ENCODE measurements around the gene NECAB3. TPM values are rescaled to one million over a fixed set of nuclear protein-coding genes. Genes with fewer than 3 reads are reported as not detected.

NECAB3 gene
- total and polyA plus RNA-seq, 2 of the 13 experiments (the other 11 are each of a cell fraction or from before 2014, with no cell fraction given), result 61.5 to 65.5 TPM

- TF ChIP-seq ZNF253 (CRISPR knock-in tag; IDR thresholded peaks at IDR 0.05; ENCODE audit: borderline replicate concordance) (no peak), ZKSCAN5 (CRISPR knock-in tag; IDR thresholded peaks at IDR 0.05) (no peak), ZNF710 (CRISPR knock-in tag; IDR thresholded peaks at IDR 0.05; ENCODE audit: borderline replicate concordance) (peak; percentile 74), KAT8 (CRISPR knock-in tag; IDR thresholded peaks at IDR 0.05) (peak; percentile 35; the same call in 1 of the 2 replicates), ATF1 (CRISPR knock-in tag; IDR thresholded peaks at IDR 0.05) (no peak), NKX3-1 (CRISPR knock-in tag; IDR thresholded peaks at IDR 0.05) (no peak), ZNF451 (CRISPR knock-in tag; IDR thresholded peaks at IDR 0.05) (no peak), GLI4 (CRISPR knock-in tag; IDR thresholded peaks at IDR 0.05; ENCODE audit: borderline replicate concordance) (no peak), JARID2 (CRISPR knock-in tag; IDR thresholded peaks at IDR 0.05; ENCODE audit: insufficient replicate concordance) (no peak), TBL1XR1 (IDR thresholded peaks at IDR 0.05; ENCODE audit: borderline replicate concordance, low read length, partially characterized antibody) (no peak), ZNF232 (CRISPR knock-in tag; IDR thresholded peaks at IDR 0.05; ENCODE audit: borderline replicate concordance) (no peak), POLR2AphosphoS5 (IDR thresholded peaks at IDR 0.05; ENCODE audit: low read depth, low read length) (no peak), SIN3A (IDR thresholded peaks at IDR 0.05; ENCODE audit: borderline replicate concordance, low read depth, low read length) (no peak), ZFP37 (CRISPR knock-in tag; IDR thresholded peaks at IDR 0.05; ENCODE audit: borderline replicate concordance) (no peak), ZXDC (CRISPR knock-in tag; IDR thresholded peaks at IDR 0.05) (no peak), ZNF382 (CRISPR knock-in tag; IDR thresholded peaks at IDR 0.05; ENCODE audit: borderline replicate concordance) (no peak), ELF3 (CRISPR knock-in tag; IDR thresholded peaks at IDR 0.05) (no peak), ZNF782 (CRISPR knock-in tag; IDR thresholded peaks at IDR 0.05; ENCODE audit: borderline replicate concordance) (no peak)
- TF ChIP-seq, protein P1, sequence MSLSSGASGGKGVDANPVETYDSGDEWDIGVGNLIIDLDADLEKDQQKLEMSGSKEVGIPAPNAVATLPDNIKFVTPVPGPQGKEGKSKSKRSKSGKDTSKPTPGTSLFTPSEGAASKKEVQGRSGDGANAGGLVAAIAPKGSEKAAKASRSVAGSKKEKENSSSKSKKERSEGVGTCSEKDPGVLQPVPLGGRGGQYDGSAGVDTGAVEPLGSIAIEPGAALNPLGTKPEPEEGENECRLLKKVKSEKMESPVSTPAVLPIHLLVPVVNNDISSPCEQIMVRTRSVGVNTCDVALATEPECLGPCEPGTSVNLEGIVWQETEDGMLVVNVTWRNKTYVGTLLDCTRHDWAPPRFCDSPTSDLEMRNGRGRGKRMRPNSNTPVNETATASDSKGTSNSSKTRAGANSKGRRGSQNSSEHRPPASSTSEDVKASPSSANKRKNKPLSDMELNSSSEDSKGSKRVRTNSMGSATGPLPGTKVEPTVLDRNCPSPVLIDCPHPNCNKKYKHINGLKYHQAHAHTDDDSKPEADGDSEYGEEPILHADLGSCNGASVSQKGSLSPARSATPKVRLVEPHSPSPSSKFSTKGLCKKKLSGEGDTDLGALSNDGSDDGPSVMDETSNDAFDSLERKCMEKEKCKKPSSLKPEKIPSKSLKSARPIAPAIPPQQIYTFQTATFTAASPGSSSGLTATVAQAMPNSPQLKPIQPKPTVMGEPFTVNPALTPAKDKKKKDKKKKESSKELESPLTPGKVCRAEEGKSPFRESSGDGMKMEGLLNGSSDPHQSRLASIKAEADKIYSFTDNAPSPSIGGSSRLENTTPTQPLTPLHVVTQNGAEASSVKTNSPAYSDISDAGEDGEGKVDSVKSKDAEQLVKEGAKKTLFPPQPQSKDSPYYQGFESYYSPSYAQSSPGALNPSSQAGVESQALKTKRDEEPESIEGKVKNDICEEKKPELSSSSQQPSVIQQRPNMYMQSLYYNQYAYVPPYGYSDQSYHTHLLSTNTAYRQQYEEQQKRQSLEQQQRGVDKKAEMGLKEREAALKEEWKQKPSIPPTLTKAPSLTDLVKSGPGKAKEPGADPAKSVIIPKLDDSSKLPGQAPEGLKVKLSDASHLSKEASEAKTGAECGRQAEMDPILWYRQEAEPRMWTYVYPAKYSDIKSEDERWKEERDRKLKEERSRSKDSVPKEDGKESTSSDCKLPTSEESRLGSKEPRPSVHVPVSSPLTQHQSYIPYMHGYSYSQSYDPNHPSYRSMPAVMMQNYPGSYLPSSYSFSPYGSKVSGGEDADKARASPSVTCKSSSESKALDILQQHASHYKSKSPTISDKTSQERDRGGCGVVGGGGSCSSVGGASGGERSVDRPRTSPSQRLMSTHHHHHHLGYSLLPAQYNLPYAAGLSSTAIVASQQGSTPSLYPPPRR (CRISPR knock-in tag; IDR thresholded peaks at IDR 0.05; ENCODE audit: borderline replicate concordance), result peak; percentile 79
- TF ChIP-seq, protein P2, sequence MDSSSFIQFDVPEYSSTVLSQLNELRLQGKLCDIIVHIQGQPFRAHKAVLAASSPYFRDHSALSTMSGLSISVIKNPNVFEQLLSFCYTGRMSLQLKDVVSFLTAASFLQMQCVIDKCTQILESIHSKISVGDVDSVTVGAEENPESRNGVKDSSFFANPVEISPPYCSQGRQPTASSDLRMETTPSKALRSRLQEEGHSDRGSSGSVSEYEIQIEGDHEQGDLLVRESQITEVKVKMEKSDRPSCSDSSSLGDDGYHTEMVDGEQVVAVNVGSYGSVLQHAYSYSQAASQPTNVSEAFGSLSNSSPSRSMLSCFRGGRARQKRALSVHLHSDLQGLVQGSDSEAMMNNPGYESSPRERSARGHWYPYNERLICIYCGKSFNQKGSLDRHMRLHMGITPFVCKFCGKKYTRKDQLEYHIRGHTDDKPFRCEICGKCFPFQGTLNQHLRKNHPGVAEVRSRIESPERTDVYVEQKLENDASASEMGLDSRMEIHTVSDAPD (CRISPR knock-in tag; IDR thresholded peaks at IDR 0.05), result 0 out of 2 replicates have a peak, but pooled peaks have one; percentile 47
These were observed 14.8 kb upstream of the NECAB3 start (continued) for GRCh38 chr20:33688938-33689424.
